GM12878 (cell line): ENCODE data around the gene KIFAP3. TPM values are rescaled to one million over a fixed set of nuclear protein-coding genes. Genes with fewer than 3 reads are reported as not detected.

Experiments
- BACH1 ChIP-seq: fragments of 450-650 bp; IDR thresholded peaks from 2 replicates; pipeline ENCODE4 v1.6.1; 2017; ENCODE audit warnings: mild to moderate bottlenecking, borderline replicate concordance
- BHLHE40 ChIP-seq, 2 experiments: fragments of 450-650 bp in 1 of 2; IDR thresholded peaks; 2 replicates each; pipeline ENCODE4 v1.6.1; 2011 to 2017; ENCODE audit warnings: low read depth in 2 of 2, borderline replicate concordance in 1 of 2, improper control_type of control experiment in 1 of 2, low read length in 1 of 2, mild to moderate bottlenecking in 1 of 2
- CBX3 ChIP-seq: fragments of 200-600 bp; sonication (generic); IDR thresholded peaks from 2 replicates; pipeline ENCODE4 v1.6.1; 2016; ENCODE audit warnings: low read depth, borderline replicate concordance
- DPF2 ChIP-seq: fragments of 450-650 bp; IDR thresholded peaks from 2 replicates; pipeline ENCODE4 v1.6.1; 2017; ENCODE audit warnings: mild to moderate bottlenecking
- ESRRA ChIP-seq: IDR thresholded peaks from 2 replicates; pipeline ENCODE4 v1.6.1; 2012; ENCODE audit warnings: mild to moderate bottlenecking, low read length, improper control_type of control experiment
- FOS ChIP-seq: IDR thresholded peaks from 3 replicates; pipeline ENCODE4 v1.6.1; 2011; ENCODE audit warnings: borderline replicate concordance; ENCODE audit not compliant: insufficient read length; ENCODE audit errors: extremely low read depth
- HCFC1 ChIP-seq: fragments of 150-350 bp; IDR thresholded peaks from 2 replicates; pipeline ENCODE4 v1.6.1; 2014; ENCODE audit warnings: low read length
- JUND ChIP-seq: IDR thresholded peaks from 2 replicates; pipeline ENCODE4 v1.6.1; 2012; ENCODE audit warnings: low read depth, mild to moderate bottlenecking, low read length, improper control_type of control experiment, moderate library complexity
- KAT2A ChIP-seq: conservative IDR thresholded peaks from 2 replicates; pipeline ENCODE4 v1.6.1; 2011; ENCODE audit warnings: low read depth, low read length; ENCODE audit not compliant: control insufficient read depth
- KLF5 ChIP-seq: fragments of 450-650 bp; IDR thresholded peaks from 2 replicates; pipeline ENCODE4 v1.6.1; 2014; ENCODE audit warnings: mild to moderate bottlenecking; ENCODE audit not compliant: partially characterized antibody
- NR2C2 ChIP-seq: IDR thresholded peaks from 2 replicates; pipeline ENCODE4 v1.6.1; 2011; ENCODE audit warnings: borderline replicate concordance, low read depth; ENCODE audit not compliant: control insufficient read depth, insufficient read length
- PAX8 ChIP-seq: fragments of 450-650 bp; IDR thresholded peaks from 2 replicates; pipeline ENCODE4 v1.6.1; 2017; ENCODE audit warnings: mild to moderate bottlenecking, moderate library complexity
- TAF1 ChIP-seq: IDR thresholded peaks from 2 replicates; pipeline ENCODE4 v1.6.1; 2011; ENCODE audit warnings: mild to moderate bottlenecking, low read depth, low read length, borderline replicate concordance
- TCF12 ChIP-seq: IDR thresholded peaks from 2 replicates; pipeline ENCODE4 v1.6.1; 2011; ENCODE audit warnings: low read depth, mild to moderate bottlenecking, low read length
- TCF7 ChIP-seq: IDR thresholded peaks from 2 replicates; pipeline ENCODE4 v1.6.1; 2014; ENCODE audit warnings: antibody characterized with exemption, borderline replicate concordance
- WRNIP1 ChIP-seq: IDR thresholded peaks from 2 replicates; pipeline ENCODE4 v1.6.1; 2011; ENCODE audit warnings: low read depth, low read length, improper control_type of control experiment, borderline replicate concordance
- polyA plus RNA-seq, 11 experiments: library from polyadenylated mRNA; depleted of rRNA in 4 of 11; unstranded in 6 of 11; stranded (reverse) in 5 of 11; fragments of >200 nt; fragmentation: Nextera tagmentation in 4 of 11; fragmentation: Illumina TruSeq in 1 of 11; extraction: Ambion mirVana in 4 of 11; extraction: Trizol in 1 of 11; gene quantifications; 1 replicate in 1 of 11; 2 replicates in 10 of 11; pipeline versions ENCODE4 v1.2.1 to v1.2.3, GENCODE V29; 2011 to 2016; ENCODE audit warnings: inconsistent platforms in 2 of 11, missing spikeins in 2 of 11, low read depth in 1 of 11
- total RNA-seq, 4 experiments: library from RNA; depleted of rRNA in 3 of 4; stranded (reverse); fragments of >200 nt in 3 of 4; fragmentation: Illumina TruSeq in 1 of 4; extraction: Trizol in 1 of 4; gene quantifications; 2 replicates each; pipeline versions ENCODE4 v1.2.1 to v1.2.3, GENCODE V29; 2013 to 2021
- TF ChIP-seq, protein P1 (sequence below): IDR thresholded peaks from 2 replicates; pipeline ENCODE4 v1.6.1; 2011; ENCODE audit warnings: borderline replicate concordance, low read depth, mild to moderate bottlenecking, moderate library complexity, low read length; ENCODE audit not compliant: insufficient read depth, poor library complexity, severe bottlenecking
- TF ChIP-seq, protein P2 (sequence below): fragments of 450-650 bp; IDR thresholded peaks from 2 replicates; pipeline ENCODE4 v1.6.1; 2018; ENCODE audit warnings: borderline replicate concordance, mild to moderate bottlenecking; ENCODE audit not compliant: partially characterized antibody
- TF ChIP-seq, protein P3 (sequence below): IDR thresholded peaks from 2 replicates; pipeline ENCODE4 v1.6.1; 2011; ENCODE audit warnings: mild to moderate bottlenecking, low read depth, low read length, moderate library complexity; ENCODE audit not compliant: insufficient replicate concordance
- TF ChIP-seq, protein P4 (sequence below): IDR thresholded peaks from 2 replicates; pipeline ENCODE4 v1.6.1; 2012; ENCODE audit warnings: low read length, inconsistent platforms

The KIFAP3 gene
- total and polyA plus RNA-seq, 10 of the 15 experiments (the other 5 are each of a cell fraction or from before 2014, with no cell fraction given): 13.7 to 100 (median 18.9) TPM

DNA sequence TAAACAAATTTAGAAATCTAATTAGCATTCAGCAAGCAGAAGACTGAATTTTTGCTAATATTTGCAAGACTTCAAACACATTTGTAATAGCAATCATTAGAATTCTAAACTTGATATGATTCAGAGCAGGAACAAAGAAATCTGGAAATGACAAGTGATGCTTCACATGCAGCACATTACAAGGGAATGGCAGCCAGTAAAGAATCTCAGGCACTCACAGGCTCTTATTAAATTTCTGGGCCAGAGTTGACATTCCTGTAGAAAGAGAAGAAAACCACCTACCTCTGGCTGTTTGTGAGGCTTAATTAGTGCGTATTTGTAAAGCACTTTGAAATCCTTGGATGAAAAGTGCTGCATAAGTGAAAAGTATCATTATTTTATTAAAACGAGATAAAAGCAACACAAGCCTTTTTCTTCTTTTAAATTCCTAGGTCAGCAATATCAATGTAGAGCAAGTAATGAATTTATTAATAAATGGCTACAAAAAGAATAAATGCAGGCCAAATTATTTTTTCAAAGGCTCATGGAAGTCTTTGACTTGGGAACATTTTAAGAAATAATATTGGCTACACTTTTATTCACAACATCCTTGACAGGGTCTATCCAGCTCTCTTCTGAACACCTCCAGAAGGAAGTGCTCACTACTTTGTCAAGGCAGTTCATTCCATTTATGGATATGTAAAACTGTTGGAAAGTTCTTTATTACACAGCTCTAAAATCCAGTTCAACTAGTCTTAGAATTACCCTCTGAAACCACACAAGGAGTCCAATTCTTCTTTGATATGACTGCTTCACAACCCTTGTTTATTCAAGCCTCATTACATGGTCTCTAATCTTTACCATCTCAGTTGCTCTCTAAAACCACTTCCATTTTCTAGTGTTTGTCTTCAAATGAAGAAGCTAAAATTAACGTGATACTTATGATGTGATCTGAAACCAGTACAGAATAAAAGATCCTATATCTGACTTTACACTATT is 148.7 kb downstream of the KIFAP3 start (continued):
- TF ChIP-seq PAX8: no peak
- TF ChIP-seq KLF5: no peak
- TF ChIP-seq BACH1: no peak
- no peak for TF ChIP-seq CBX3
- TF ChIP-seq NR2C2: no peak
- TF ChIP-seq, protein P1, sequence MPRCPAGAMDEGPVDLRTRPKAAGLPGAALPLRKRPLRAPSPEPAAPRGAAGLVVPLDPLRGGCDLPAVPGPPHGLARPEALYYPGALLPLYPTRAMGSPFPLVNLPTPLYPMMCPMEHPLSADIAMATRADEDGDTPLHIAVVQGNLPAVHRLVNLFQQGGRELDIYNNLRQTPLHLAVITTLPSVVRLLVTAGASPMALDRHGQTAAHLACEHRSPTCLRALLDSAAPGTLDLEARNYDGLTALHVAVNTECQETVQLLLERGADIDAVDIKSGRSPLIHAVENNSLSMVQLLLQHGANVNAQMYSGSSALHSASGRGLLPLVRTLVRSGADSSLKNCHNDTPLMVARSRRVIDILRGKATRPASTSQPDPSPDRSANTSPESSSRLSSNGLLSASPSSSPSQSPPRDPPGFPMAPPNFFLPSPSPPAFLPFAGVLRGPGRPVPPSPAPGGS: no peak
- no peak for TF ChIP-seq WRNIP1
- TF ChIP-seq TCF12: no peak
- TF ChIP-seq ESRRA: no peak
- TF ChIP-seq, protein P2, sequence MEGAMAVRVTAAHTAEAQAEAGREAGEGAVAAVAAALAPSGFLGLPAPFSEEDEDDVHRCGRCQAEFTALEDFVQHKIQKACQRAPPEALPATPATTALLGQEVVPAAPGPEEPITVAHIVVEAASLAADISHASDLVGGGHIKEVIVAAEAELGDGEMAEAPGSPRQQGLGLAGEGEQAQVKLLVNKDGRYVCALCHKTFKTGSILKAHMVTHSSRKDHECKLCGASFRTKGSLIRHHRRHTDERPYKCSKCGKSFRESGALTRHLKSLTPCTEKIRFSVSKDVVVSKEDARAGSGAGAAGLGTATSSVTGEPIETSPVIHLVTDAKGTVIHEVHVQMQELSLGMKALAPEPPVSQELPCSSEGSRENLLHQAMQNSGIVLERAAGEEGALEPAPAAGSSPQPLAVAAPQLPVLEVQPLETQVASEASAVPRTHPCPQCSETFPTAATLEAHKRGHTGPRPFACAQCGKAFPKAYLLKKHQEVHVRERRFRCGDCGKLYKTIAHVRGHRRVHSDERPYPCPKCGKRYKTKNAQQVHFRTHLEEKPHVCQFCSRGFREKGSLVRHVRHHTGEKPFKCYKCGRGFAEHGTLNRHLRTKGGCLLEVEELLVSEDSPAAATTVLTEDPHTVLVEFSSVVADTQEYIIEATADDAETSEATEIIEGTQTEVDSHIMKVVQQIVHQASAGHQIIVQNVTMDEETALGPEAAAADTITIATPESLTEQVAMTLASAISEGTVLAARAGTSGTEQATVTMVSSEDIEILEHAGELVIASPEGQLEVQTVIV: no peak
- TF ChIP-seq BHLHE40 (IDR thresholded peaks at IDR 0.05; ENCODE audit: borderline replicate concordance in 1 of 2, low read depth in 2 of 2, low read length in 1 of 2): 0 out of 4 replicates have a peak, but pooled peaks of 1 of the 2 experiments have one; percentile 16
- TF ChIP-seq DPF2: 0 out of 2 replicates have a peak, but pooled peaks have one; percentile 26
- TF ChIP-seq, protein P3, sequence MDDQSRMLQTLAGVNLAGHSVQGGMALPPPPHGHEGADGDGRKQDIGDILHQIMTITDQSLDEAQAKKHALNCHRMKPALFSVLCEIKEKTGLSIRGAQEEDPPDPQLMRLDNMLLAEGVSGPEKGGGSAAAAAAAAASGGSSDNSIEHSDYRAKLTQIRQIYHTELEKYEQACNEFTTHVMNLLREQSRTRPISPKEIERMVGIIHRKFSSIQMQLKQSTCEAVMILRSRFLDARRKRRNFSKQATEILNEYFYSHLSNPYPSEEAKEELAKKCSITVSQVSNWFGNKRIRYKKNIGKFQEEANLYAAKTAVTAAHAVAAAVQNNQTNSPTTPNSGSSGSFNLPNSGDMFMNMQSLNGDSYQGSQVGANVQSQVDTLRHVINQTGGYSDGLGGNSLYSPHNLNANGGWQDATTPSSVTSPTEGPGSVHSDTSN: no peak
- no peak for TF ChIP-seq KAT2A
- TF ChIP-seq, protein P4, sequence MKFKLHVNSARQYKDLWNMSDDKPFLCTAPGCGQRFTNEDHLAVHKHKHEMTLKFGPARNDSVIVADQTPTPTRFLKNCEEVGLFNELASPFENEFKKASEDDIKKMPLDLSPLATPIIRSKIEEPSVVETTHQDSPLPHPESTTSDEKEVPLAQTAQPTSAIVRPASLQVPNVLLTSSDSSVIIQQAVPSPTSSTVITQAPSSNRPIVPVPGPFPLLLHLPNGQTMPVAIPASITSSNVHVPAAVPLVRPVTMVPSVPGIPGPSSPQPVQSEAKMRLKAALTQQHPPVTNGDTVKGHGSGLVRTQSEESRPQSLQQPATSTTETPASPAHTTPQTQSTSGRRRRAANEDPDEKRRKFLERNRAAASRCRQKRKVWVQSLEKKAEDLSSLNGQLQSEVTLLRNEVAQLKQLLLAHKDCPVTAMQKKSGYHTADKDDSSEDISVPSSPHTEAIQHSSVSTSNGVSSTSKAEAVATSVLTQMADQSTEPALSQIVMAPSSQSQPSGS: peak; percentile 53; the same call in 1 of the 2 replicates
- TF ChIP-seq TAF1: no peak
- no peak for TF ChIP-seq HCFC1
- TF ChIP-seq FOS: no peak
- TF ChIP-seq TCF7: no peak
- no peak for TF ChIP-seq JUND
